ENCODE measurements around the gene CACNA1C.

DNA sequence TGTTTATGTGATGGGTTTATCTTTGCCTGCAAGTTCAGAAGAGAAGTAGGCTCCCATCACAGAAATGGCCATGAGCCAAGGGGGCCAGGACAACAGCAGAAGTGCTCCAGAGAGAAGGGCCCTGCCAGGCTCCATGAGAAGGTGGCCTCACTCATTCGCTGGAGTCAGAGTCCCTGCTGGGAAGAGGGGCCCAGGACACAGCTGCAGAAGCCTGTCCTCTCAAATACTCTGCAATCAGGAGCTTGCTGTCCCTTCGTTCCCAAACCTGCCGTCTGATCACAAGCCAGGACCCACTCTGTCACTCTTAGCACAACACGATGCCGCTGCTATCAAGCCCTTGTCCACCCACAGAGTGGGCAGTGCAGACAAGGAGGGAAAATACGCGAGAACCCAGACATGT is 435.8 kb downstream of the CACNA1C start:
- TF ChIP-seq, protein P1, sequence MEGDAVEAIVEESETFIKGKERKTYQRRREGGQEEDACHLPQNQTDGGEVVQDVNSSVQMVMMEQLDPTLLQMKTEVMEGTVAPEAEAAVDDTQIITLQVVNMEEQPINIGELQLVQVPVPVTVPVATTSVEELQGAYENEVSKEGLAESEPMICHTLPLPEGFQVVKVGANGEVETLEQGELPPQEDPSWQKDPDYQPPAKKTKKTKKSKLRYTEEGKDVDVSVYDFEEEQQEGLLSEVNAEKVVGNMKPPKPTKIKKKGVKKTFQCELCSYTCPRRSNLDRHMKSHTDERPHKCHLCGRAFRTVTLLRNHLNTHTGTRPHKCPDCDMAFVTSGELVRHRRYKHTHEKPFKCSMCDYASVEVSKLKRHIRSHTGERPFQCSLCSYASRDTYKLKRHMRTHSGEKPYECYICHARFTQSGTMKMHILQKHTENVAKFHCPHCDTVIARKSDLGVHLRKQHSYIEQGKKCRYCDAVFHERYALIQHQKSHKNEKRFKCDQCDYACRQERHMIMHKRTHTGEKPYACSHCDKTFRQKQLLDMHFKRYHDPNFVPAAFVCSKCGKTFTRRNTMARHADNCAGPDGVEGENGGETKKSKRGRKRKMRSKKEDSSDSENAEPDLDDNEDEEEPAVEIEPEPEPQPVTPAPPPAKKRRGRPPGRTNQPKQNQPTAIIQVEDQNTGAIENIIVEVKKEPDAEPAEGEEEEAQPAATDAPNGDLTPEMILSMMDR (conservative IDR thresholded peaks at IDR 0.05 in 1 of 2, IDR thresholded peaks at IDR 0.05 in 1 of 2; ENCODE audit: low read depth in 1 of 2, low read length in 2 of 2): no peak
- TF ChIP-seq EZH2 (IDR thresholded peaks at IDR 0.05; ENCODE audit: low read length, missing control alignments): no peak
